H7 (cell line): ENCODE results near the gene MEIS2. TPM values are rescaled to one million over a fixed set of nuclear protein-coding genes. Genes with fewer than 3 reads are reported as not detected.
A peak's percentile ranks its signal among the peaks of the same experiment; 100 is the strongest.

ENCODE experiments used
- DNase-seq: peaks from one replicate; pipeline ENCODE4 v3.0.0; 2012
- H3K27me3 ChIP-seq: 2 replicates; pipeline ENCODE4 v1.6.0; 2011; ENCODE audit warnings: mild to moderate bottlenecking, low read length; ENCODE audit not compliant: control insufficient read depth, insufficient read depth
- H3K36me3 ChIP-seq: replicated peaks from 2 replicates; pipeline ENCODE4 v1.5.1; 2011; ENCODE audit warnings: low read length; ENCODE audit not compliant: control insufficient read depth, insufficient read depth
- H3K4me3 ChIP-seq: 2 replicates; pipeline ENCODE4 v1.5.1; 2011; ENCODE audit warnings: low read depth, mild to moderate bottlenecking, control low read depth, low read length, moderate library complexity; ENCODE audit not compliant: insufficient read depth
- total RNA-seq: library from RNA; depleted of rRNA; stranded (reverse); fragments of >200 nt; shearing (Covaris generic); gene quantifications from 2 replicates; pipeline ENCODE4 v1.2.3, GENCODE V29; 2014

The MEIS2 gene
- total RNA-seq, 1 experiment from 2014 or later = 1.8 TPM

DNA sequence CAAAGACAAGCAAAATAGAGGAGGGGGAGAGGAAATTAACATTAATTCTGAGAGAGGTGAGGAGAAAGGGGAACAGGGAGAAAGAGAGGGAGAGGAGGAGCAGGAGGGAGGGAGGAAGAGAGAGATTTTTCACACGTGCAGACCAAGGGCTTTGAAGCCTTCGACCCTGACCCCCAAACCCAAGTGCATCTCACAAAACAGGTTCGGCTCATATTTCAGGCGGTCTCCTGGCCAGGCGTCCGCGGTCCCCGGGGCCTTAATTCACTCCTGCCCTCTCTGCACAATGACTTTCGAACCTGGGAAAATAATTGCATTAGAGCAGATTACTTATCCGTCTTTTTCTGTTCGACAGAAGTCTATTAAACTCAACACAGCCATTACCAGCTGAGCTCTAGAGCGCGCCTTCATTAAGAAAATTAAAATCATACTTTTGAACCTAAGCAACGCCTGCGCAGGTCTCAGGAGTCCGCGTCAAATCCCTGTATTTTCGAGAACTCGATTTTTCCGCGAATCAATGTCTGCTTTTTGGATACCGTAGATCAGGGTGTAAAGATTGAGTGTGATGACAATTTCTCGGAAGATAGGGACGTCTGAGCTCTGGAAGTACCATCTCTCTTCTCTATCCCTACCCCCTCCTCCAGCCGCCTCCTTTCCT, 220.7 kb downstream of the MEIS2 start:
- no peaks in the 10 kb centered on the region for H3K36me3 ChIP-seq
- DNase-seq = peak; percentile 57
- H3K4me3 ChIP-seq = peak overlapping the region; percentile 27; the same call in 1 of the 2 replicates
- peaks cover 80% of the 10 kb centered on the region for H3K27me3 ChIP-seq

DNA sequence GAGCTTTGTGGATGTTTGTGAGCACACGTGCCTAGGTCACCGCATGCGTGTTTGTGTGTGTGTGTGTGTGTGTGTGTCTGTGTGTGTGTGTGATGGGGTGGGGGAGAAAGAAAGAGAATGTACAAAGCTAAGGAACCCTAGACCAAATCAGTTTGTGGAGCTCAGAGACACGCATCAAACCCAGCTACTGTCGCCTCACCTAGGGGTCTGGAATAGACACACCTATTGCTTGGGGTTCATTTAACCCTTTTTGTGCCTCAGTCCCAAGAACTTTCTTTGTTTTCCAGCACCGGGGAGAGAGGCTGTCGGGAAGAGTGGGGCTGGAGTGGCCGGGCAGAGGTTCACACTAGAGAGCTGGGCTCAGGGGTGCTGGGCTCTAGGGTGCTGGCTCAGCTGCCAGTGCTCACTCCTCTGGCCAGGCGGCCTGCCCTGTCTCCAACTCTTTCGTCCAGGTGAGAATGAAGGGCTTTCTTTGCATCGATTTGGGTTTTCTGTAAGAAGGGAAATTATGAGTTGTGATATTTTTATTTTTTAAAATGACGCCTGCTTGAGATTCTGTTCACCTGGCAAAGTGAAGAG, 221.6 kb downstream of the MEIS2 start:
- Histone ChIP-seq H3K4me3 (peak overlapping the region; percentile 31), H3K36me3 (no peaks in the 10 kb centered on the region), H3K27me3 (peaks cover 70% of the 10 kb centered on the region)
- DNase-seq = peak; percentile 55

DNA sequence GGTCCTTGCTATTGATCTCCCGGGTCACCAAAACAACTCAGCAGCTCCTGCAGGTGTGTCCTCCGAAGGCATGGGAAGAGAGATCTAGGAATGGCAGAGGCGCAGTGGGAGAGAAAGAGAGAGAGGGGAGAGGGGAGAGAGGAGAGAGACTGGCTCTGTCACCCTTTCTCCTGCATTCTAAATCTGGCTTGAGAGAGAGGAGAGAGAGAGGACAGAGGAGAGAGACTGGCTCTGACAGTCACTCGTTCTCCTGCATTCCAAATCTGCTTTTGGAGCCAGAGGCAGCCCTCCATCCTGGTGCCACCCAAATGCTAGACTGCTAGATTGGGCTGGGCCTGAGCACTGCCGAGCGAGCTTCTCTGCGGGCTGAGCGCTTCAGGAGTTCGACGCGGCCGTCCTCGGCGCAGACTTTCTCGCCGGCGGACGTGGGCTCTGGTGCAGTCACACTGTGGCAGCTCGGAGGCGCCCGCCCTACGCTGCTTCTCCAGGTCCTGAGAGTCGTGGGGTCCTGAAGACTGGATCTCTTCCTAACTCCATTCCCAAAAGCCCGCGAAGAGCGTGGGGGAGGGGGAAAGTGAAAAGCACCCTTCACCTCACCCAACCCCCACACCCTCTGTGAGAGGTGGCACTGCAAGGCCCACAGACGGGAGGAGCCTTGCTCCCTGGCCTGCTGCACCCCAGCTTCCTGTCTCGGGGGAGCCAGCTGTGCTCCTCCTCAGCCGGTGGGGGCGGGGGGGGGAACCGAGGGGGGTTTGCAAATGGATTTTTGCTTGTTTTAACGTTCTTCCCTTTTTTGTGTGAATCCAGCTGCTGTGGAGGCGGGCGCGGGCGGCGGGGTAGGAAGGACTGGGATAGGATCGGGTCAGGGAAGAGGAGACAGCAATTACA, 222.3 kb downstream of the MEIS2 start:
- H3K27me3 ChIP-seq = peaks cover 64% of the 10 kb centered on the region
- DNase-seq = peak; percentile 69
- no peaks in the 10 kb centered on the region for H3K36me3 ChIP-seq
- H3K4me3 ChIP-seq = peak overlapping the region; percentile 31

DNA sequence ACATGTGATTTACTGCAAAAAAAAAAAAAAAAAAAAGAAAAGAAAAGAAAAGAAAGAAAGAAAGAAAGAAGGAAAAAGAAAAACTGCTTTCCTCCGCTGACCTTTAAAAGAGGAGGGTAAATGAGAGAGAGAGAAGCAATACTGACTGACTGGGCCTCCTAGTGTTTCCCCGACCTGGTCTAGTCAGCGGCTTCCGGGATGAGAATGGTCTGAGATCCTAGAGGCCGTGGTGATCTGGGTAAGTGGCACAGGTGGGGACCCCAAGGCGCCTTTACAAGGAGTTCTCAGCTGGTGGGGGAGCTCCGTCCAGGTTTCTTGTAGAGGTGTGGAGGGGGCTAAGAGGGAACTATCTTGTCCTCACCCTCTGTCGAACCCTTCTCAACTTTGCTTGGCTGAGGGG, 223.1 kb downstream of the MEIS2 start:
- Histone ChIP-seq H3K36me3 (no peaks in the 10 kb centered on the region), H3K27me3 (peaks cover 57% of the 10 kb centered on the region), H3K4me3 (peak overlapping the region; percentile 13; the same call in 1 of the 2 replicates)
- DNase-seq = peak; percentile 61

DNA sequence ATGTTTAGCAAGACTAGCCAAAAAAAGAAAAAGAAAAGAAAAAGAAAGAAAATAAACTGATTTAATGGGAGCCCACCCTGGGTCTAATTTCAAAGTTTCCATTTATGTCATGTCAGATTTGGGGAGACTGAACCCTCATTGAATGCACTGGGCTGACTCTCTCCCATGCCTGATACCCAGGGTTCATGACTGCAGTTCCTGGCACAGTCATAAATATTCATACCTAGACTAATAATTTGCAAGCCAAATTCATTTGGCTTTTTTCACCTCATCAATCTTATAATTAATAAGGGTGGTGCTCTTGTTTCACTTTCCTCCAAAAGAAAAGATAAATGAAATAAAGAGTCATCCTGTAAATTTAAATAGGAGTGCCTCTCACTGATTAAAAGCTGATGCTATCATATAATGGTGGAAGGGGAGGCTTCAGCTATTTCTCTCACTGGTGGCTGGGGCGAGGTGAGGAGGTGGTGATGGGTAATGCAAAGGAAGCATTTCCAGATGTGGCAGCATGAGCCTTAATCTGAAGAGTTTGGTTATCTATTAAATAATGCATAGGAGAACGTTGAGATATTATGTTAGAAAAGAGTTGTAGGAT, 224.5 kb downstream of the MEIS2 start:
- Histone ChIP-seq H3K36me3 (no peaks in the 10 kb centered on the region), H3K4me3 (no peak overlapping the region), H3K27me3 (peaks cover 42% of the 10 kb centered on the region)
- no peak for DNase-seq

DNA sequence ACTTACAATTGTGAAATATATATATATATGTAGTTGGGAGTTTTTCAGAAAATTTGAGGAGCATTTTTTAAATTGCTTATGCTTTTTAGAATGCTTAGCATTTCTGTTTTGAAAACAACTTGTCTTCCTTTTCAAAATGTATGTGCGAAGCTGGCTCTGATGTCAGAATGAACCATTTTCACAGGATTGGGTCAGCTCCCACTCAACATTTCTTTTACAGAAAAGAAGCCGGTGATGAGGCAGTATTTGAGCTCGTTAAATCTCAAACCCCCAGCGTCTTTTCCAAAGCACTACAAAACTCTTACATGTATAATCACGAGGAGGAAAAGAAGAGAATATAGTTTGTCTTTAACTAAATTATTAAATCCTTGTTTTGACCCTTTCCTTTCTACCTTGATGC, 225.4 kb downstream of the MEIS2 start:
- no peak for DNase-seq
- Histone ChIP-seq H3K36me3 (no peaks in the 10 kb centered on the region), H3K27me3 (peaks cover 33% of the 10 kb centered on the region), H3K4me3 (no peak overlapping the region)

DNA sequence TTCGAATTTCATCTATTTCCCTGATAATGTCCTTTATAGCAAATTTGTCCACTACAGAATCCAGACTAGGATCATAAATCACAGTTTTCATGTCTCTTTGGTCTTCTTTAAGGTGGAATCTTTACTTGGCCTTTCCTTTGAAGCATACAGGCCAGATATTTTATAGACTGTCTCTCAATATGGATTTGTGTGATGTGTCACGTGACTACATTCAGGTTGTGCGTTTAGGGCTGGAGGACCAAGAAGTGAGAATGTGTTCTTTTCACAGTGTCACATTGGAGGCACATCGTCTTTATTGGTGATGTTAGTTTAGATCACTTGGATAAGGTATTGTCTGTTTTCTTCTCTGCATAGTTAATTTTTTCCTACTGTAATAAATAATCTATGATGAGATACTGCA, 232.9 kb downstream of the MEIS2 start:
- no peaks in the 10 kb centered on the region for H3K36me3 ChIP-seq
- H3K4me3 ChIP-seq = no peak overlapping the region
- DNase-seq = no peak
- H3K27me3 ChIP-seq = no peaks in the 10 kb centered on the region

DNA sequence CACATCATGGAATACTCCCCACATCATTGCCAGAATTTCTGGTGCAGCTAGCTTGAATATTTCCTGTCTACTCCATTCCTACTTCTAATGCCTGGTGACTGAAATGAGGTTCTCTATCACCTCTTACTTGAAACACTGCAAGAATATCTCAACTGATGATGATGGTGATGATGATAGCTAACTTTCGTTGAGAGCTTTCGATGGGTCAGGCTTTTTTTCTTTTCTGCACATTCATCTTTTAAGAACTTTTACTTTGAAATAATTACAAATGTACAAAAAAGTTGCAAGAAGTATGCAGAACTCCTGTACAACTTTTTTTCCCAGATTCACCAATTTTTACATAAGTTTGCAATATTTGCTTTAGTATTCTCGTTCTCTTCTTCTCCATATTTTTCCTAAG, 233.5 kb downstream of the MEIS2 start:
- H3K36me3 ChIP-seq = no peaks in the 10 kb centered on the region
- H3K27me3 ChIP-seq = no peaks in the 10 kb centered on the region
- no peak overlapping the region for H3K4me3 ChIP-seq
- no peak for DNase-seq

DNA sequence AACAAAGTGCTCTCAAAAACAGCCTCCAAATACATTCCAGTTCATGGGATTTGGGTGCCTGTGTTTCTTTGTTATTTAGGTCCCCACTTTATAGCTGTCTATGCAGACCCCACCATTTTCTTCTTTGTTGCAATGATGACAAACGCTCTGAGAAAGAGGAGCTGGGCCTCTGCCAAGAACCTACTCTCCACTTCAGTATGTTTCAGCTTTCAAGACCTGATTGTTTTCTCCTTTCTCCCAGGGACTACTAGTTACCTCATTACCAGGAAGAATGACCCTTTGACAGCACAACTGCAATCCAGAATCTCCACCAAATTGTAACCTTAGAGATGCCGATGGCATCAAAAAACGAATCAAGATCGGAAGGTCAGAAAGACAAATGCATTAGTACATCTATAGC, 236.8 kb downstream of the MEIS2 start:
- no peaks in the 10 kb centered on the region for H3K27me3 ChIP-seq
- no peaks in the 10 kb centered on the region for H3K36me3 ChIP-seq
- no peak overlapping the region for H3K4me3 ChIP-seq
- DNase-seq = no peak

DNA sequence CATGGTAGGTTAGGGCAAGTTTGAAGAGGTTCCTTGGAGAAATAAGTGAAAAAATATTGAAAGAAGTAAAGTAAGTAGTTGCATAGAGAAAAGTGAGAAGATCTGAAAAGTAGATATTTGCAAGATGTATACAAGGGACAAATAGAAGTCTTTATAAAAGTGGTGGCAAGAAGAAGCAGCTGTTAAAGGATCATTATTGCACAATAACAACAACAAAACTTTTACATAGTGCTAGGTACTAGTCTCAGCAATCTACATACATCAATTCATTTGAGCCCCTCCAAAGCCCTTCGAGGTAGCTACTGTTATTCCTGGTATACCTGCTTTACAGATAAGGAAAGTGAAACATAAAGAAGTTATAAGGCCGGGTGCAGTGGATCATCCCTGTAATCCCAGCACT, 239.6 kb downstream of the MEIS2 start:
- H3K27me3 ChIP-seq = no peaks in the 10 kb centered on the region
- DNase-seq = no peak
- H3K4me3 ChIP-seq = no peak overlapping the region
- H3K36me3 ChIP-seq = no peaks in the 10 kb centered on the region

DNA sequence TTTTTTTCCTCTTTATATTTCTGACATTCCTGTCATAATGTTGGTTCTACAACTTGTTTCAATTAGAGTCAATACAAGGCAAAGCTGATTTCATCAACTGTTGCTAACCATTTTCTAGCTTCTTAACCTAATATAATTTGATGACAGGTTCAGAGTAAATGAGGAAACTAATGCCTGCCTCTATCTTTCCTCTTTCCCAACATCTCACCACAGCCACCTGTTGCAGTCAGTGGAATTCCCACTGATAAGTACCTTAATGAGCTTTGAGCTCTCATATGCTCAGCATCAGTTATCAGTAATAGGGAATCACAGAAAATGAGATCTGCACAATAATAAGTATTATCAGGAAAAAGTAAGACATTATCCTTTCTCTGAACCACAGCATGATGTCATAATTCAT, 241.9 kb downstream of the MEIS2 start:
- H3K36me3 ChIP-seq = no peaks in the 10 kb centered on the region
- no peak for DNase-seq
- no peaks in the 10 kb centered on the region for H3K27me3 ChIP-seq
- no peak overlapping the region for H3K4me3 ChIP-seq

DNA sequence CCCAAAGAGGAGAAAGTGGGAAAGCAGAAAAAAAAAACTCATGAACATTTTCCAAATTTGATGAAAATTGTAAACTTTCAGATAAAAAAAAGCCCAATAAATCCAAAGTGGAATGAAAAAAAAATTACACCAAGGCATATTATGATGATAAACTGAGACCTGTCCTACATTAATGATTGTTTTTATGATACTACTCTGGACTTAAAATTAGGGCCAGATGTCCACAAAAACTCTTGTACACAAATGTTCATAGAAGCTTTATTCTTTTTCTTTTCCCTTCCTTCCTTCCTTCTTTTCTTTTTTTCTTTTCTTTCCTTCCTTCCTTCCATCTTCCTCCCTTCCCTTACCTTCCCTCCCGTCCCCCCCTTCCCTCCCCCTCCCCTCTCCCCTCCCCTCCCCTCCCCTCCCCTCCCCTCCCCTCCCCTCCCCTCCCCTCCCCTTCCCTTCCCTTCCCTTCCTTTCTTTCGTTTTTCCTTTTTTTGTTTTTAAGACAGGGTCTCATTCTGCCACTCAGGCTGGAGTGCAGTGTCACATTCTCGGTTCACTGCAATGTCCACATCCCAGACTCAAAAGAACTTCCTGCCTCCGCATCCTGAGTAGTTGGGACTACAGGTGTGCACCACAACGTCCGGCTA, 243.9 kb downstream of the MEIS2 start:
- DNase-seq = no peak
- H3K4me3 ChIP-seq = no peak overlapping the region
- H3K36me3 ChIP-seq = no peaks in the 10 kb centered on the region
- no peaks in the 10 kb centered on the region for H3K27me3 ChIP-seq

DNA sequence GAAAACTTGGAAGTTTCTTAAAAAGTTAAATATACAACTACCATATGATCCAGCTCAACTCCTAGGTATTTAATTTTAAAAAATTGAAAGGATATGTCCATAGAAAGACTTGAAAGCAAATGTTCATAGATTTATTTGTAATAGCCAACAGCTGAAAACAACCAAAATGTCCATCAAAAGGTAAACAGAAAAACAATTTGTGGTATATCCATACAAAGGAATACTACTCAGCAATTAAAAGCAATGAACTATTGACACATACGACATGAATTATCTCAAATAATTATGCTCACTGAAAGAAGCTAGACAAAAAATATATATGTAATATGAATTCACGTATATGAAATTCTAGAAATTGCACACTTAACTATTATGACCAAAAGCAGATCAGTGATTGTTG, 249.5 kb downstream of the MEIS2 start:
- no peak for DNase-seq
- Histone ChIP-seq H3K27me3 (no peaks in the 10 kb centered on the region), H3K4me3 (no peak overlapping the region), H3K36me3 (no peaks in the 10 kb centered on the region)

DNA sequence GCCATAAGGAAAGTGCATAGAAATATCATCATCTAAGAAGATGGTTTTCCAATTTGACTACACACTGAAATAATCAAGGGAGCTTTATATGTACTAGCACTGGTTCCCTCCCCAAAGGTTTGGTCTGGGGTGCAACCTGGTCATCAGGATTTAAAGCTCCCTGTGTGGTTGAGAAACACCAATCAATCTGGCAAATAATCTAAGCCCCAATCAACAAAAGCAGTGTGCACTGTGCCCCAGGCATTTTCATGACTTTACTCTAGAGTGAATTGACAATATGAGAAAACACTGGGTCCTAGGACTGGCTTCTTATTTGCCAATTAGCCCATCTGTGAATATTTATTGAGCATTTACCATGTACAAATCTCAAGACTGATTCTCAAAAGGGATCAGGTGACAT, 255.1 kb downstream of the MEIS2 start:
- DNase-seq = no peak
- no peaks in the 10 kb centered on the region for H3K36me3 ChIP-seq
- H3K4me3 ChIP-seq = no peak overlapping the region
- no peaks in the 10 kb centered on the region for H3K27me3 ChIP-seq
